NCI-H1436 treated with DMSO at 0.1 percent for 48 hours (cell line): ENCODE data around the gene MGMT.

ENCODE experiments used
- DNase-seq: peaks from one replicate; lab custom pipeline; 2025; lab: John Stamatoyannopoulos, UW

Gene MGMT

DNA sequence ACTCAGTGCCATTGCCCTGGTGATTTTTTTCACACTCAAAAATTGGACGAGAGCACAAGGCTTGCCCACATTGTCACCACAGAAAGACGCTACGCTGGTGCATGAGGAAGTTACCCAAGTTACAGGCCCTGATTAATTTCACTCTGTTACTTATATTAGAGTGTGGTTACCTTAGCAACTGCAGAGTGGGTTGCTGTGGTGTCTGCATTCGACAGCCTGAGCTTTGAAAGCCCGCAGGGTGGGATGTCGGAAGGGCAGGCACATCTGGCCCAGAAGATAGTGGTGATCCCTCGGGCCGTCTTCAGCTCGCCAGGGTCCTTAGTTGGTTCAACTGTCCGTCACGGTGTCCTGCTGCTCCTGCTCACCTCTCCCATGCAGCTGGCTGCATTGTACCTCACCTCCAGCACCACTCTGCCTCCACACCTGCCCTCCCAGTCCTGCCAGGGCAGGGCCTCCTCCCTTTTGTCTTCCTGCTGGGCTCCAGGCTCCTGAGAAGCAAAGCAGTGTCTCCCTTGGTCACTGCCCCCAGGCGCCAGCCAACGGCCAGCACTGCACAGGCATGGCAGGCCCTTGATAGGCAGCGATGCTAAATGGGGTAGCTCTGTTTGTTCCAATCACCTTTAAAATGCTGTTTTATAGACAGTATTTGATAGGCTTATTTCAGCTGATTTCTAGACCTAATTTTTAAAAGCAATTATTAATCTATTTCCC is 329.8 kb downstream of the MGMT start:
- no peak for DNase-seq

GRCh38 chr10:129799942-129800341 is 332.9 kb downstream of the MGMT start:
- DNase-seq, result no peak

- no peak for DNase-seq
Measured at GRCh38 chr10:129800796-129801340, 333.8 kb downstream of the MGMT start.

DNA sequence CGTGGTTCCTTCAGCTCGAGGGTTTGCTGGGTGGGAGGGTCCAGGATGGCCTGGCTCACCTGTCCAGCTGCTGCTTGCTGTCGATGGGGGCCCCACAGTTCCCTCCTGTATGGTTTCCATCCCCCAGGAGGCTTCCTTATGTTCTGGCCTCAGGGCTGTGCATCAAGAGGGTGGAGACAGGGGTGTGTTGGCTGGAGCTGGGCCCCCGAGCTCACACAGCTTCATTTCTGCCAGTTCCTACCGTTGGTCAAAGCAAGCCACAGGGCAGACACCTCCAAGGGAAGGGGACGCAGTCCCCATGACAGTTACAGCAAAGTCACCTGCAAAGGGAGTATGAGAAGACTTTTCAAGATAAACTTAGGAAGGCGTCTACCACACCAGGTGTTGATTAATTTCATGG is 340.2 kb downstream of the MGMT start:
- DNase-seq, result no peak

GRCh38 chr10:129808092-129808983 is 341.3 kb downstream of the MGMT start:
- no peak for DNase-seq

GRCh38 chr10:129809431-129809830 is 342.4 kb downstream of the MGMT start:
- DNase-seq, result no peak

GRCh38 chr10:129809841-129810240 is 342.8 kb downstream of the MGMT start:
- DNase-seq, result no peak

DNA sequence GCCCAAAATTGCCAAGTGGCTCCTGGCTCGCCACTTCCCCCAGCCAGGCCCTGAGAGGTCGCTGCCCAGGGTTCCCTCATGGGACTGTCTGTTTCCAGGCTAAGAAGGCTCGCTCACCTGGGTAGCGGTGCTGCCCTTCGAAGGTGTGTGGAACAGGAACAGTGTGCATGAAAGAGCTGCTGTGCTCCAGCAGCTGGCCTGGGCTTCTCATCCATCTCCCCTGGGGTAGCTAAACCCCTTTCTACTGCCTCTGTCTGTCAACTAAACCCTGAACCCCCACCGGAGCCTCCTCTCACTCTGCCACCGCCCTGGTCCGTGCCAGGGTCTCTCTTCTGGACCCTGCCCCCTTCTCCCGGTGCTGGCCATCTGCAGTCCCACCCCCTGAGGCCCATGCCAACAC is 344.2 kb downstream of the MGMT start:
- DNase-seq, result no peak

DNA sequence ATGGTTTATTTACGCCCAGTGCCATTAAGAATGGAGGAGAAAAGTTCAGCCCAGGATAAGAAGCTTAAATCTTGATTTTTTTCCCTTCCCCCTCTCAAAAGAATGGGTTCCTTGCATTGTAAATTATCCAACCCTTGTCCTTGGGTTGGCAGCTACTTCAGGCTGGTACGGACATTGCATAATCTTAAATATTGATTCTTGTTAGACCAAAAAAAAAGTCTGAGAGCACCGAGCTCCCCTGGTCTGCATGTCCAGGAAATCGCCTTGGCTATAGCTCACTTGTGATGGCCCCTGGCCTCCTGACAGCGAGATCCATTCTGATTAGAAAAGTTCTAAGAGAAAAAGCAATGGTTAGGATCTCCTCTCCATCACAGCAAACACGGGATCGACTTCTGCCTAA is 345.4 kb downstream of the MGMT start:
- no peak for DNase-seq

- DNase-seq, result no peak
Measured at GRCh38 chr10:129814681-129815646, 347.9 kb downstream of the MGMT start.

DNA sequence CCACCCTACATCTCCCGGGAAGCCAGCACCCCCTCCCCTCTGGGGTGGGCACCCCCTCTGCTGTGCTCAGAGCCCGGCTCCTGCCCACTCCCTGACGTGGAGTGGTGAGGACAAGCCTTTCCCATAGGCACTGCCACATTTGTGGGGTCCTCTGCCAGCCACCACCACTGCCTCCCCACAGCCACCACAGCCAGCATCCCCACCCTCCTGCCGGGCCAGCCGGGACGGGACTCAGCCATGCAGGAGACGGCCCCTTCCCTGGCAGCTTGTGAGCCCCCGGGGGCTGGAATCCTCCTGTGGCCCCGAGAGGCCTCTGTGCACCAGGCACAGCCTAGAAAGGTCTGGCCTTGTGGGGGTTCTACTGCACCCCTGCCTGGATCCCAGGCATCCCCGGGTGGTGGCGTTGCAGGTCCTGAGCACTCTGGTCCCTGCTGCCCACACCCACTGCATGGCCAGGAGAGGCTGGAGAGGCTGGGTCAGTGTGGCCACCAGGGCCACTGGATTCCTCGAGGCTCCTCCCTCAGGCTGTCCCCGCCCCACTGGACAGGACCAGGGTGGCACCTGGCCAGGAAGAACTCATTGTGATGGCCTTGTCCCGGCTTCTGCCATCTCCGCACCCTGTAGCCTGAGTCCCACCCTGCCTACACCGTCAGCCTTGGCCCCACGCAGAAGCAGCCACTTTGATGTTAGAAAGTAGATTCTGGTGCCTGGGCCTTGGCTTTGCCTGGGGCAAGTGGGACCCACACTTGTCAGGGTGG is 349.0 kb downstream of the MGMT start:
- no peak for DNase-seq

GRCh38 chr10:129816656-129817045 is 349.6 kb downstream of the MGMT start:
- no peak for DNase-seq
